ENCODE data around the gene MCF2L.

- TF ChIP-seq POLR2A (IDR thresholded peaks at IDR 0.05; ENCODE audit: low read depth, low read length) (no peak), POLR2AphosphoS5 (IDR thresholded peaks at IDR 0.05; ENCODE audit: low read depth, low read length) (no peak), PAX5 (IDR thresholded peaks at IDR 0.05; ENCODE audit: insufficient read depth, low read length, severe bottlenecking) (no peak), TAF1 (IDR thresholded peaks at IDR 0.05; ENCODE audit: low read depth, low read length) (no peak), SPI1 (IDR thresholded peaks at IDR 0.05; ENCODE audit: low read depth, low read length) (no peak), POU2F2 (IDR thresholded peaks at IDR 0.05; ENCODE audit: low read depth, low read length) (no peak)
Measured at GRCh38 chr13:112952759-112953551, 16.1 kb upstream of the MCF2L start.

All from GM12891 (cell line).